T follicular helper cell (primary cell): ENCODE measurements around the gene SDC3.

ENCODE experiments used
- DNase-seq: peaks from one replicate; pipeline ENCODE4 v3.0.0-alpha.2; 2020; ENCODE audit warnings: low read depth

SDC3 gene

DNA sequence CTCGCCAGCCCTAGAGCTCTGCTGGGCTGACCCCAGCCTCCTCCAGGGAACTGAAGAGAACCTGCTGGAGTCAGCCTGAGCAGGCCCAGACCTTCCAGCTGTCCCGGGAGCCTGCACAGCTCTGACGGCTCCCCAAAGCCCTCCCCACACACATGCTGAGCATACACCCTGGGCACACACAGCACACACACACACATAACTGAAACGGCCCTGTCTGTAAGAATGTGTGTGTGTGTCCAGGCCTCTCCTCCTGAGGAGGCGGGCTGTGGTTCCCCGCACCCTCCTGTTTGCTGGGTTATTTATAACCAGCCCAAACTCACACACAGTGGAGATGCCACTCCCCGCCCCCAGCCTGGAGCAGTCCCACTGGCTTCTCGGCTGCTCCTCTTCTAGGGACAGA is 20.2 kb downstream of the SDC3 start:
- DNase-seq = no peak

DNA sequence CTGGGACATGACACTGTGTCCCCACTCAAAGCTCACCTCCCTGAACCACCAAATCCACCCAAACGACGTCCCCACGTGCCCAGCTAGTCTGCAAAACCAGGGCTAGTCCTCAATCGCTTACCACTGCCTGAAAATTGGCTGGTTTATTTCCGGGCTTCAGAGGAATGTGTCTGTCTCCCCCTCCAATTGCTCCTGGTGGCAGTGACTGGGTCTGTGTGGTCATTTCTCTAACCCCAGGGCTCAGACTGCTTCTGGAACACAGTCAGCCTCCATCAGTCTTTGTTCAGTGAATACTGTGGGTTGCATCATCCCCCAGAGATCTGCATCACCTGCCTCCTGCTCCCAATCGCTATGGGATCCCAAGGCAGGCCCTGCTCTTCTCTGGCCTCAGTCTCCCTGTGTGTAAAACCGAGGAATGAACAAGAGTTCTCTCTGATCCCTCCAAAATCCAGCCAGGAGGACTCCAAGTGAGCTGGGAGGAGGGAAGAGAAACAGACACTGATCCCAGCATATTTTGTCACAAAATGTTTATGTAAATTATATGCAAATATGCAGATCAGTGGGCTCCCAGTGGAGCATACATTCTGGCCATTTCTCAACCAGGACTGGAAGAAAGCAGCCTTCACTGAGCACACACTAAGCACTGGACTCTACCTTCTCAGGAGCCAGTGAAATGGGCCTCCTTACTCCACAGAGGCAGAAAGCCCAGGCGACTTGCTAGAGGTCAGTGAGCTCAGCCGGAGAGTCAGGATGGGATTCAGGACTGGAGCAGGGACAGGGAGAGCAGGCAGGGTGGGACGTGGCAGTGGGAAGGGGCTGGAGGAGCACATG is 20.9 kb downstream of the SDC3 start:
- DNase-seq = no peak

DNA sequence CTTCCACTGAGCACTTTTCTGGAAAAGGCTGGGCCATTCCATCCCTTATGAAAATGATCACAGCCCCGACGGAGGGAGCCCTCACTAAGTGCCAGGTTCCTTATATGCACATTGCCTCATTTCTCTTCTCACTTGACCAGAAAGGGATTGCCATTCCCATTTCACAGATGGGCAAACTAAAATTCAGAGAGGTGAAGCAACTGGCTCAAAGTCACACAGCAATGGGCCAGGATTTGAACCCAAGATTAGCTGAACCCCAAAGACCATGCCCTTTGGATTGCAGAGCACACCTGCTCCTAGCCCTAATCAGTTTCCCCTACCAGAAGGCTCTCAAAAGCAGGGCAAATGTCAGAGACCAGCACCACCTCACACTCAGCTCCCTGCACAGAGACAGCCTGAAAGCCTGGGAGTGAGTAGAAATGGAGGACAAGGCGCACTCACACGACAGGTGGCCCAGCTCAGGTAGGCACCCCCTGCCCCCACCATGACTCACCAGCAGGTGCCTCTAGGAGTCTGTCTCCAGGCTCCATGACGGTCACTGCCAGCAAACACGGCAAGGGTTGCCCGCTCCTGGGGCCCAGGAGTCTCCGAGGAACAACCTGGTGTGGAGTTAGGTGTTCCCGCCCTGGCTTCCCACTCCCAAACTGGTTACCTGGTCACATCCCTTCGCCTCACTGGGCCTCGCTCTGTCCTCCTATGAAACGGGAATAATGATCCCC is 21.7 kb downstream of the SDC3 start:
- no peak for DNase-seq

DNA sequence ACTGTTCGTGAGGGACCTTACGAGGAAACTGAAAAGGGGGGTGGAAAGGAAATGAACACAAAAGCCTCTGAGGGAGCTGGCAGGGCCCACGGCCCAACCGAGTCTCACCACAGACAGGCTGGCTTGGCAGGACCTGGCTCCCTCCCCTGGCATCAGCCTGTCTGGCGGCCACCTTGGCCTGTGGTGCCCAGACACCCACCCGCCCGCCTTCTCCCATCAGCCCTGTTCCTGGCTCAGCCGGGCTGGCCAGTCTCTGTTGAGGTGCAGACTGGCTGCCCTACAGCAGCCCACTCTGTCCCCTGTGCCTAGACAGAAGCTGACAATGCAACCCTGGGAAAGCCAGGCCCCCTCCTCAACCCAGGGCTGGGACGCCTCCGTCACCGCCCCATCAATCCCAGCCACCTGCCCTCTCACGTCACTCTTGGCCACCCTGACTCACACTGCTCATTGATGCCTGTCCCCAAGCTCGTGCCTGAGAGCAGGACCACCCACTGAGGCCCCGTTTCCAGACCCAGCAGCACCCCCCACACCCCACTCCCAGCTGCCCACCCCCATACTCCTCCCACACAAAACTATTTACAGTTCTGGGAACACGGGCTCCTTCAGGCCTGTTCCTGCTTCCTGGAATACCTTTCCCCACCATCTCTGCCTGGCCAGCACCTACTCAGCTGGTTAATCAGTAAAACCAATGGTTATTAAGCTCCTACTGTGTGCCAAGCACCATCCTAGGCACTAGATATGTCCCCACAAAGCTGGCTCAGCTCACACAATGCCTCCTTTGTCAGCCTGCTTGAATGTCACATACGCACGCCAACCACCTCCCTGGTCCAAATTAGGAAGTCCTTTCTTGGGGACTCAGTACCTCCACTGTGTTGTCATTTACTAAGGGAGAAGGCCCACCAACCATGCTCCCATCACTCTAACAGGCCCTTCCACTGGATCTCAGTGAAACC is 22.7 kb downstream of the SDC3 start:
- DNase-seq = no peak

DNA sequence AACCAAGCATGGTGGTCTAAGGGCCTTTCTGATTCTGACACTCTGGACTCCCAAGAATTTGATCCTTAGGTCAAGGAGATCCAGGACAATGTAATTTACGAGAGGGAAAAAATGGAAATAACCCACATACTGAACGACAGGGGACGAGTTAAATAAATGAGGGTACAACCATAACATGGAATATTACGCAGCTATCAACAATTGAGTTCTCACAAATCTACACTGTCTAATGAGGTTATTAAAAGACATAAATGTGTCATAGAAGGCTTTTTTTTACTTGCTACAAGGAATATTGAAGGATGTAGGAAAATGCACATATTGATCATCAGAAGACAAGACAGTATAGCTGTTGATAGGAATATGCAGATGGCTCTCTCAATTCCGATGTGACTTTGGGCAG is 23.8 kb downstream of the SDC3 start:
- no peak for DNase-seq

DNA sequence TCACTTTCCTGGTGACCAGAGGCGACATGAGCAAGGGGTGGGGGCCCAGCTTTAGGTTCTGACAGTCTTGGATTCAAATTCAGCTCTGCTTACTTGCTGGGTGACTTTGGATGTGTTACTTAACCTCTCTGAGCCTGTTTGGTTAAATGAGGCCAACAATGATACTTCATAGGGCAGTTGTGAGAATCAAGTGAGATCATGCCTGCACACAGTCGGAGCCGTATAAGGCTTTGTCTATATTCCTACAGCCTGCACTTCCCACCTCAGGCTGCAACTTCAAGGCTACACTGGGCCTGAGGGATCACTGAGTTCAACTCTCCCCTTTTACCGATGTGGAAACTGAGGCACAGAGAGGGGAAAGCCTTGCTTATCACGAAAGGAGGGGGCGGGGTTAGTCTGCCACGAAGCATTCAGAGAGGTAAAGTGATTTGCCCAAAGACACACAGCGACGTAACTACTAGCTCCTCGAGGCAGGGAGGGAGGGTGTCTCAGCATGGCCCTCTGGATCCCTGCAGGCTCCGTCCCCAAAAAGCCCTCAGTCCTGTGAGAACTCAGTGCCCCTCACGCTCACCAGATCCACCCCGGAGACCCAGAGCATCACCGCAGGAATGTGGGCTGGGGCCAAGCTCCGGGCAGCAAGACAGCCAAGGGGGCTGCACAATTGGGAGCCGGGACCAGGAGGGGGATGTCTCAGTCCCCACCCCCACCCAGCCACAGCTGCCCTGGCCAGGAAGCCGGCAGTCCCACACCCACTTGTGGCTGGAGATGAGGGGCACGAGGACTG is 25.0 kb downstream of the SDC3 start:
- DNase-seq = no peak

DNA sequence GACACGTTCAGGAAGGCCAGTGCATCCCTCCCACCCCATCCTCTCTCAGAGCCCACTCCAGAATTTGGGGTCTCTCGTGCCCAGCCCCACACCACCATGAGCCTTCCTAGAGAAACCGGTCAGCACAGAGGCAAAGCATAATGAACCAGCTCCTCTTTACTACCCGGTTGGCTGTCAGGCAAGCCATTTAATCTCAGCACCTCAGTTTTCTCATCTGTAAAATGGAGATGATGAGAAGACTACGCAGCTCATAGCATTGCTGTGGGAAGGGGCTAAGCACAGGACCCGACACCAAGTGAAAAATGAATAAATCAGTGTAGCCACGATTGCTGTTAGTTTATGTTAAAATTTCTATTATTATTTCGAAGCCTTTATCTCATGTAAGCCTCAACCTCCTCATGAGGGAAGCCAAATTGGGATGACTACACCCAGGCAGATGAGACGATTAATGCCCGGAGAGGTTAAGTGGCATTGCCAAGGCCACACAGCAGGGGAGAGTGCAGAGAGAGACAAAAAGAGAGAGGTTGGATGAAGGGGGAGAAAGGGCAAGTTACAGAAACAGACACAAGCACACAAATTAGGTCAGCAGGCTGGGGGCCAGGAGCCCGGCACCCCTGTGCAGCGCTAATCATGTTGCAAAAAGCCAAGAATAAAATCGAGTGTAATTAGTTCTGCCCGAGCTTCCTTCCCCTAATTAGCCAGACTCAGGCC is 25.7 kb downstream of the SDC3 start:
- DNase-seq = no peak

DNA sequence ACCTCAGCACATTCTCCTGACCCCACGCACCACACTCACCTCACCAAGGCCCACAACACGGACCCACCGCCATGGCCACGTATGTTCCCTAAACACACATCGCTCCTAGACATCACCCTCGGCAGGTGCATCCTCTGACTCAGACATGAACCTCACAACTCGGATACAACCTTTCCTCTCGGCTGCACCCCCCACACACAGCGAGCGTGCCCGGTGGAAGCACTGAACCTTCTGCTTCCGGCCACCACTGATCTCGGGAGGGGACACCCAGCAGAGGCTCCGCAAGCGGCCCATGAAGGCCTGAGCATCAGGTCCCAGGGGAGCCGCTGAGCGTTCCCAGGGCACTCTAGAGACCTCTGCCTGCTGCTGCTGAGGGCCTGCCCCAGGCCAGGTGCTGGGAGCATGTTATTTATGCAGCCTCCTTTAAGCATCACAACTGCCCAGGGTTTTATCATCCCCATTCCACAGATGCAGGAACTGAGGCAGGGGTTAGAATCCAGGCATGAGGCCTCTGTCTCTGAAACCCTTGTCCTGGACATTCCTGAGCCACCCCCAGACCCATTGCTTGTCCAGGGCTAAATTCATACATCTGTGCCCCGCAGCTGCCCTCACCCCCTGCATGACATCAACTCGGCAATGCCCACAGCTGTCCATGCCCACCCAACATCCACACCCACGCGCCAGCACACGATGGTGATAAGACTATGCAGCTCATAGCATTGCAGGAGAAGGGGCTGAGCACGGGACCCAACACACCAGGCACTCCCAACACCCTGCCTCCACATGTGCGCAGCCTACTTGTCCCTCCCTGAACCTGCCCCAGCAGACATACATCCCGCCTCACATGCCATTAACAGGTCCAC is 27.0 kb downstream of the SDC3 start:
- DNase-seq = no peak

DNA sequence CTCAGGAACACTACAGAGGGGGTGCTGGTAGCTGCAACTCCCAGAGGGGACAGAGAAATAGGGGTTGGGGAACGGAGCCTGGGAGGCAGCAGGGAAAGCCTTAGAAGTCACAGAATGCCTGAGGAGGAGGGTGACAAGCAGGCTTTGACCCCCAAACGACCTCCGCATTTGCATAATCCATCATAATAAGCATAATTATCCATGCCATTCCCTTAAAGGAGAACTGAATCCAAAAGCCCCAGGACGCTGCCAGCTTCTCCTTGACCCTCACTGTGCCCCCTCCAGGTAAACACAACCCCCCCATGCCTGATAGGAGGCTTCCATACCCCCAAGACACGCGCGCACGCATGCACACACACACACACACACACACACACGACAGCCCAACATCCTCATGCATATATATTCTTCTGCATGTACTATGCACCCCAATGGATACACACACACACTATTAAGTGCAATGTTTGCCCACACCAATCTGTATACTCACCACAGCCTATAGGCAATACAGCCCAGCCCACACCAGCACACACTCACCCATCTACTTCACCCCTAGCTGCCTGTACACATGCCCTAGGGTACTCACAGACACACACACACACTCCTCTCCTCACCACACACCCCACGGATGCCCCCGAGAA is 27.8 kb downstream of the SDC3 start:
- DNase-seq = no peak

DNA sequence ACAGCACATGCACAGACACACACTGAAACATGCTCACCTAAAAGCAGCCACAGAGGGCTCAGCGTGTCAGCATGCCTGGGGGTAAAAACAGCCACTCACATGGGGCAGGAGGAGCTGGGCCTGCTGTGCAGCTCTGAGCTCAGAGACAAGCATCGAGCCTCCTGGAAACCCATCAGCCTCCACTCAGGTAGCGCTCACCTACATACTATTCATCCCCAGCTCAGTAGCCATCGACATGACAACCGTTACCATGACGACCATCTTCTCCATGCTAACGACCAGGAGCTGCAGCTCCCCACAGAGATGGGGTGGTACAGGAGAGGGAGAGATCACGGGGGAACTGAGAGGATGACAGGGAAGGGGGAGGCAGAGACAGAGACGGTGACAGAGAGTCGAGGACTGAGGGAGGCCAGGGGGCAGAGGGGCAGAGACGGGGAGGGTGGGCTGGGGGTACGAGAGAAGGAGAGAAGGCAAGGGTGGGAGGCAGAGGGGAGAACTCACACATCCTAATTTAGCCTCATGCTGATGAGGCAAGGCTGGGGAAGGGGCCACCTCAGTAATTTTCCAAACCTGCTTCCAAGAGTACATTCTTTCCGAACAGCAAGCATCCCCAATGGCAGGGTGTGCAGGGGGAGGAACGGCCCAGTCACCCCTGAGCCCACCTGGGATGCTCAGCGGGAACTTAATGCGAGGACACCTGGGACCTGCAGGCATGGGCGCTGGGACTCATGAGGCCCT is 28.4 kb downstream of the SDC3 start:
- no peak for DNase-seq

DNA sequence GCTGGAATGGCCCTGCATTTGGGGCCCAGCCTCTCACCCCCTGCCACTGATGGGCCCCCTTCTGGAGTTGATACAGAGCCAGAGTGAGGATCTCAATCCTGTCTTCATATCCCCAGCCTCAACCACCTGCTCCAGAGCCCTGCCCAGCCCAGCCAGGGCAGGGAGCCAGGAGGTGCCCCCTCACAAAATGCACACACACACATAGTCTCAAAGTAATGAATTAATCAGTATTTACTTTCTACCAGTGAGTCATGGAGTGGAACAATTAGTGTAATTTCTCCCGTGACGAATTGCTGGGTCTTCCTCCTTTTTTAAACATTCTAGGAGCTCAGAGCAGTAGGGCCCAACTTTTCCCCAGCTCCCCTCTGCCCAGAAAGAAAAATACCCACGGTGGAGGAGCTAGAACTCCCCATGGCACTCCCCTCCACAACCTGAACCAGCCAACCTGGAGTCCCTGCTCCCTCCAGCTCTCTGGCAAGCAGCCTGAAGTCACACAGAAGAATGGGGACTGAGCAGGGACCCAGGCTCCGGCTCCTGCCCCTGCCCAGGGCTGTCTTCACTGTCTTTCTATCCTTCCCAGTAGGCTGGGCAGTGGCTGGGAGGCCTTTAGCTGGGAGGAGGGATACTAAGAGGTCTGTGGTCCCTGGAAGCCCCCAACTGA is 29.3 kb downstream of the SDC3 start:
- DNase-seq = no peak

DNA sequence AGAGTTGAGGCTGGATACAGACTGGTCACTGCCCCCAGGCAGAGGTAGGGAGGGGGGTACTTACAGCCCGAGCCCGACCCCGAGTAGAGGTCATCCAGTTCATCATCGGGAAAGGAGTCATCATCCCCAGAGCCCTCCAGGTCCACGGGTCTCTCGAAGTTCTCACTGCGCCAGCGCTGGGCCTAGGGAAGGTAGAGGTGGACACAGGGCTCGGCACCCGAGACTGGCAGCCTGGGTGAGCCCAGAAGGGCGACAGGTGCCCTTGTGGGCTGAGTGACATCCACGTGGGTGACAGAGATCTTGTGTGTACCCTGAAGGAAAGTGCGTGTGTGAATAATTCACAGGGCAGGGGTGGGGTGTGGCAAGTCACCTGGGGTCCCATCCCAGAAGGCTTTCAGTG is 30.0 kb downstream of the SDC3 start:
- no peak for DNase-seq

DNA sequence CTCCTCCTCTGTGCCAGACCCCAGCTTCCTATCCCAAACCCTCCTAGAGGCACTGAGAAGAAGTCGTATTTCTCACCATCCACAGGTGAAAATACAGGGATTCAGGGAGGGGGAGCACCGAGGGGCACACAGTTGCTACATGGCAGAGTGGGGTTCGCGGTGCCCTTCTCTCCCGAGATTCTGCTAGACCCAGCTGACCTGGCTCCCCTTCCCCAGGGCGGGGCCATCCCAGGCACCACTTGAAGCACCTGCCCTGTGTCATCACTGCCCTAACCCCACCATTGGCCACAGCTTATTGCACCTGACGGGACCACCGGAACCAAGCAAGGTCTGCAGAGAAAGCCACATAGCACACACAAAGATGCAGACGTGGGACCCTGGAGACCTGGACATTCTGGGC is 30.5 kb downstream of the SDC3 start:
- DNase-seq = no peak

DNA sequence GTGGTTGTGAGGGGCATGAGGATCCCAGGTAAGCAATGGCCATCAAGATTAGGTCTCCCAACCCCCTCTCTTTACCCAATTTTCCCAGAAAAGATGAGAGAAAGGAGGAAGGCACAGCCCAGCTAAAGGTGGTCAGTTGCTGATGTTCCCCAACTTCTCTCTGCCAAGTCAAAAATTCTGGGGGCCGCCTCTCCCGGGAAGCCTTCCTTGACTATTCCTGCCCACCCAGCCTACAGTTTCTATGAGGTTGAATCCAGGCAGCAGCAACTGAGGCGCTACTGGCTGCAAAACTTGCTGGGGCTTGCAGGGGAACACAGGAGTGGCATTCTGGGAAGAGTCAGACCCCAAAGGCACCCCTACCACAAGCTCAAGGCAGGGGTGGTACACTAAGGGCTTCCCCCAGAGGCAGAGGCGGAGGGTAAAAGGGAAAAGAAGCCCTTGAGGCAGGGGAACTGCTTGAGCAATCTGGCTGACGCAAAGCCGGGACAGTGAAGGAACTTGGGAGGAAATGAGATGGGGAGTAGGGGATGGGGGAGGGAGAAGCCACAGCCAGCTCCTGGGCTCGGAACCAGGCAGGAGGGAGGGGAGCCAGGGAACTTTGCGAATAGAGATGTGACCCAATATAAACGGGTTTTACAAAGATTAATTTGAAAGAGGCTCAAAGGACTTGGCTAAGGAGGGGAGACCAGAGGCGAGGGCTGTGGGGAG is 31.2 kb downstream of the SDC3 start:
- DNase-seq = no peak

DNA sequence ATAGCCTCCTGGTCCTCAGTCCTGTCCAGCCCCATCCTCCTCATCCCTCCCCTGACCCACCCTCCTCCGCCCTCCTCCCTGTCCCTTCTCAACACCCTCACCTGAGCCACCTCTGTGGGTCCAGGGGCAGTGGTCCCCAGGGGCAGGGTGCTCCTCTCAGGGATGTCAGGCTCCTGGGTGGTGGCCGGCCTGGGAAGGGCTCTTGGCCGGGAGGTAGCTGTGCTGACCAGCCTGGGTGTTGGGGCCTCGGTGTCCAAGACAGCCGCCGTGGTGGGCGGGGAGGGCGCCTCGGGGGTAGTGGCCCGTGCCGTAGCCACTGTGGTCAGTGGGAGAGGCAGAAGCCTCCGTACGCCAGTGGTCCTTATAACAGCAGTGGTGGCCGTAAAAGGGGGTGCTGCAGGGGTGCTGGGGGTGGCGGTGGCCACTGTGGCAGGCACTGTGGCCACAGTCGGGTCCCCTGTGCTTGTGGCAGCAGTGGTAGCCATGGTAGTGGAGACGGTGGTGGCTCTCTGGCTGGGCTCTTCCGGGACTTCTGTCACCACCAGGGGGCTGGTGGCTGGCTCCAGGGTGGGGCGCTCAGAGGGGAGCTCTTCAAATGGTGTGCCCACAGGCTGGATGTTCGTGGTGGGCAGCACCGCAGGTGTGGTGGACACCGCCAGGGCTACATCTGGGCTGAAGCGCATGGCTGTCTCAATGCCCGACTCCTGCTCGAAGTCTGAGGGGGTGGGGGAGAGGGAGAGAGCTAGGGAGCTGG is 31.9 kb downstream of the SDC3 start:
- no peak for DNase-seq

DNA sequence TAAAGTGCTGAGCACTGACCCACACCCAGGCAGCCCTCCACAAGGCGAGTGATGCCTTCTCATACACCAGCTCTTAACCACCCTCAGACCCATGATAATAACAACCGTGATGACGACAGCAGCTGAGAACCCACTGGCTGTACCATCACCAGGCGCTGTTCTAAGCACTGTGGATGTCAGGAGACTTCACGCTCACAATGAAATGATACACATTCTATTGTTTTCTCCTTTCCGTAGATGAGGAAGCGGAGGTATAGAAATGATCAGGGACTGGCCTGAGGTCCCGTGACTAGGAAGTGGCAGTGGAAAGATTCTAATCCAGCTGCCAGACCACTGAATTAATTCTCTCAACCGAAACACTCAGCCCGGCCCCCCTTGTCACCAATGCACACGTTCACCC is 32.6 kb downstream of the SDC3 start:
- DNase-seq = no peak

DNA sequence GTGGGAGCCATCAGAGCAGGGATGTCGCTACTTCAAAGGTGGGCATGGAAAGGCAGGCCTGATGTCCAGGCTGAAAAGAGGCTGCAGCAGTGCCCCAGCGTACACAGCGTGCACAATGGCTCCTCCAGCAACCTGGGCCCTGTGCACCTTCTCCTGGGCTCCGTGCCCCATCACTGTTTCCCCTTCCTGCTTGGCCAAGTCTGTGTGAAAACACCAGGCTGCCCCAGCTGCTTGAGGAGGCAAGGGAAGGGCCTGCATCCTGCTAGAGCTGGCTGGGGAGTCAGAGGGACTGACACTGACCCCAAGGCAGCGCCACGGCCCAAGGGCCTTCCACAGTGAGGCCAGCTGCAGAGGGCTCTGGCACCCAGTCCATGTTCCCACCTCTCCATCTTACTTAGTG is 33.4 kb downstream of the SDC3 start:
- no peak for DNase-seq
